Testis (tissue), 2 donors: ENCODE measurements around the gene TCEA2.

ENCODE experiments used
- POLR2A ChIP-seq: fragments of 450-650 bp; IDR thresholded peaks from one replicate; pipeline ENCODE4 v1.6.1; 2017; ENCODE audit warnings: antibody characterized with exemption, mild to moderate bottlenecking, moderate library complexity
- TF ChIP-seq, protein P1 (sequence below), 3 experiments: fragments of 450-650 bp in 2 of 3; fragments of 200-600 bp in 1 of 3; sonication (generic) in 1 of 3; IDR thresholded peaks; one replicate each; pipeline ENCODE4 v1.5.1; 2016 to 2019; ENCODE audit warnings: antibody characterized with exemption in 3 of 3, mild to moderate bottlenecking in 2 of 3, moderate library complexity in 1 of 3

DNA sequence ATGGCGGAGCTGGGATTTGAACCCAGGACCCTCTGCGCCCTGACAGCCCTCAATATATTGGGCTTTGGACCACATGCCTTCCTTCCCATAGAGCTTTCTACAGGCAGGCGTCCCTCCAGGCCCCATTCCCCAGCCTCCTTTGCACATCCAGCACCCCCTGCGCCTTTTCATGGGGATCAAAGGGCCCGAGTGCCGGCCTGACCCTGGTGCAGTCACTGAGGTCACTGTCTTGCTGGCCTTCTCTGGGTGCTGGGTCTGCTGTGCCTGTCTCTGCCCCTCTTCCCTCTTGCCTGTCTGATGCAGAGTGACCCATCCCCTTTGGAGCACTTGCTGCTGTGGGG, 18.6 kb downstream of the TCEA2 start:
- TF ChIP-seq POLR2A = no peak
- TF ChIP-seq, protein P1, sequence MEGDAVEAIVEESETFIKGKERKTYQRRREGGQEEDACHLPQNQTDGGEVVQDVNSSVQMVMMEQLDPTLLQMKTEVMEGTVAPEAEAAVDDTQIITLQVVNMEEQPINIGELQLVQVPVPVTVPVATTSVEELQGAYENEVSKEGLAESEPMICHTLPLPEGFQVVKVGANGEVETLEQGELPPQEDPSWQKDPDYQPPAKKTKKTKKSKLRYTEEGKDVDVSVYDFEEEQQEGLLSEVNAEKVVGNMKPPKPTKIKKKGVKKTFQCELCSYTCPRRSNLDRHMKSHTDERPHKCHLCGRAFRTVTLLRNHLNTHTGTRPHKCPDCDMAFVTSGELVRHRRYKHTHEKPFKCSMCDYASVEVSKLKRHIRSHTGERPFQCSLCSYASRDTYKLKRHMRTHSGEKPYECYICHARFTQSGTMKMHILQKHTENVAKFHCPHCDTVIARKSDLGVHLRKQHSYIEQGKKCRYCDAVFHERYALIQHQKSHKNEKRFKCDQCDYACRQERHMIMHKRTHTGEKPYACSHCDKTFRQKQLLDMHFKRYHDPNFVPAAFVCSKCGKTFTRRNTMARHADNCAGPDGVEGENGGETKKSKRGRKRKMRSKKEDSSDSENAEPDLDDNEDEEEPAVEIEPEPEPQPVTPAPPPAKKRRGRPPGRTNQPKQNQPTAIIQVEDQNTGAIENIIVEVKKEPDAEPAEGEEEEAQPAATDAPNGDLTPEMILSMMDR (IDR thresholded peaks at IDR 0.05) = no peak
